HG03103 (cell line): Measurements from ENCODE around the gene CNPY2.
"Not testable (repeated sequence)": the region's sequence is repeated elsewhere in the genome, so short reads cannot be mapped to it uniquely, and the experiment has no call there.

Experiments
- ATAC-seq: cut with Tn5 transposase; IDR thresholded peaks from one replicate; pipeline ENCODE4 v1.9.1; 2021; ENCODE audit warnings: low read depth; ENCODE audit not compliant: unreplicated experiment

The CNPY2 gene

DNA sequence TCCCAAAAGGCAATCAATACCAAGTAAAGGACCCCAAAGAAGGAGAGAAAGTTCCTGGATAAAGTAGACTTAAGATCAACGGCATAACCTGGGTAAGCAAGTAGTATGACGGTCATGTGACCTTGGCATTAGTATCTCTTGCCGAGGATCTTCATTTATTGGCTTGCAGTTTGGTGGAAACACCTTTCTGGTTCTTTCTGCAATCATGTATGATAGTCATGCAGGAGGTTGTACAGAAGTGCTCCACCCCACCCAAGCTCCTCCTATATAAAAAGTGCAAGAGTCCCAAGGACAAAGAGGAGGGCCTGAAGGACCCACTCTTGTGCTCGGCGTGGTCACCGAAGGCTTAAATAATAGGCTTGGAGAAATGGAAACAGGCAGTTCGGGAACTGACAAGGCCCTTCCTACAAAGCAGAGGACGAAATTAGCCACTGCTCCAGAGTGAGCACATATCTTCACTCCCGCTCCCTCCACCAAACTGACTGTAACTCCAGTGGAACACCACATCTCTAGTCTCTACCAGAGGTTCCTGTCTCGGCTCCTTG is 16.4 kb downstream of the CNPY2 start:
- ATAC-seq, result no peak

DNA sequence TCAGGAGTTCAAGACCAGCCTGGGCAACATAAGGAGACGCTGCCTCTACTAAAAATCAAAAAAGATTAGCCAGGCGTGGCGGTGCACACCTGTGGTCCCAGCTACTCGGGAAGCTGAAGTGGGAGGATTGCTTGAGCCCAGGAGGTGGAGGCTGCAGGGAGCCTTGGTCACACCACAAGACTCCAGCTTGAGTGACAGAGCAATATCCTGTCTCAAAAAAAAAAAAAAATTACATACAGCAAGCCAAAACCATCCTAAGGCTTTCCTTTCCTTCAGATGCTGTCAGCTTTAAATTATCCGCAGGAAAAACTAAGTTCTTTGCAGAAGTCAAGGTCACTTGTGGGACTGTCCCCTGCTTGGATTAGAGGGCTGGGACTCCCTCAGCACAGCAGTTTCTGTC is 17.0 kb downstream of the CNPY2 start:
- ATAC-seq, result no peak

DNA sequence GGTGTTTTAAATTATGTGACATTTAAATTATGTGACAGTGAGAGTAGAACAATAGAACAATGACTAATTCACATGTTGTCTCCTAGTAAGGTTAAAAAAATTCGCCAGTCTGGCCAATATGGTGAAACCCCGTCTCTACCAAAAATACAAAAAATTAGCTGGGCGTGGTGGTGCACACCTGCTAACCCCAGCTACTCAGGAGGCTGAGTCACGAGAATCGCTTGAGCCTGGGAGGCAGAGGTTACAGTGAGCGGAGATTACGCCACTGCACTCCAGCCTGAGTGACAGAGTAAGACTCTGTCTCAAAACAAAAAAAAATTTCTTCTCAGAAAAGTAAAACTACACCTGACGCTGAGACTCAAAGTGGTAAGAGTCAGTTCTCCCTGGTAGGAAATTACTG is 18.4 kb downstream of the CNPY2 start:
- ATAC-seq, result no peak

DNA sequence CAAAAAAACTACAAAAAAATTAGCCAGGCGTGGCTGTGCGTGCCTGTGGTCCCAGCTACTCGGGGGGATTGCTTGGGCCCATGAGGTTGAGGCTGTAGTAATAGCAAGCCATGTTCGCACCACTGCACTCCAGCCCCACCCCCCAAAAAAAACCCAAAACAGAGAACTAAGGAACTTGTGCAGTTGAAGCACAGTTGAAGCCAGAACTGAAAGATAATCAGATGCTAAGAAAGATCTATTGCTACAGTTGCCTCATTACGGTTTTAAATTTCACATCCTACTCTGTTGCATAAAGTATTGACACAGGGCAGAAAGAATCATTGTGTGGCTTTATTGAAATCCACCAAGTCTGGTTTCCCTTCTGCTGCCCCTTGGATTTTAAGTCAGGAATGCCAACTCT is 19.5 kb downstream of the CNPY2 start:
- no peak for ATAC-seq

DNA sequence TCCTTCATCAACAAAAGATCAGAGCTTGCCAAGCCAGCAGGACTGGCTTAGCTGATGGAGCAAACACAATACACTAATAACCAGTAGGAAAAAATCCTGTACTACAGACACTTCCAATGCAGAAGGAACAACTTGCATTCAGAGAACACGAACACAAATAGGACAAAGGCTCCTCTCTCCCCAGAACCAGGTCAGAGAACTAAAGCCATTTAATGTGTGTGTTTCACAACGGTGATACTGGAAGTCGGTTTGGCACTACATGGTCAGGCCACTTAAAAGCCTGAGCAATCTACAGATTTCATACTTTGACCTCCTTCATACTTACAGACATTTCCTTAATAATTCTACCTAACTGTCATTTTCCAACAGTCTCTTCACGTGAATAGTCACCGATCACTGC is 22.0 kb downstream of the CNPY2 start:
- no peak for ATAC-seq

DNA sequence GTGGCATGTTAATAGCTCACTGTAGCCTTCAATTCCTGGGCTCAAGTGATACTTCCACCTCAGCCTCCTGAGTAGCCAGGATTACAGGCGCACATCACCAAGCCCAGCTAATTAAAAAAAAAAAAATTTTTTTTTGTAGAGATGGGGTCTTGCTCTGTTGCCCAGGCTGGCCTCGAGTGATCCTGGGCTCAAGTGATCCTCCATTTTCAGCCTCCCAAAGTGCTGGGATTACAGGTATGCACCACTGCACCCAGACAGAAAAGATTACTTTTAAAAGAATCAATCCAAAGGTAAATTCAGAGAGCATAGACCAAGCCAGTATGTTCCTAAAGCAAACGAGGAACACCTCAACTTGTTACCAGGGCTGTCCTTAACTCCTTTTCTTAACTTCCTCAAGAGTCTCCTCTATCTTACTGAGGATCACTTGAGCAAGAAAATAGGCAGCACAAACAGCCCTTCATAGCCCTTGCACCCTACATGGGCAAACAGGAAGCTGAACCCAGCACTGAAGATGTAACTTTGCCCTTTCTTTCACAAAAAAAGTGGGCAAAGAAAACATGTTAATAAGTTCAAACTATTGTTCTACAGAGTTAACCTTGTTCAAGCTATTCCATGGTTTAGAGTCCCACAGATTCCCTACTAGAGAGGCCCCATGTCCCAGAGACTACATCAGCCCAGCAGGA is 26.9 kb downstream of the CNPY2 start:
- ATAC-seq, result no peak

DNA sequence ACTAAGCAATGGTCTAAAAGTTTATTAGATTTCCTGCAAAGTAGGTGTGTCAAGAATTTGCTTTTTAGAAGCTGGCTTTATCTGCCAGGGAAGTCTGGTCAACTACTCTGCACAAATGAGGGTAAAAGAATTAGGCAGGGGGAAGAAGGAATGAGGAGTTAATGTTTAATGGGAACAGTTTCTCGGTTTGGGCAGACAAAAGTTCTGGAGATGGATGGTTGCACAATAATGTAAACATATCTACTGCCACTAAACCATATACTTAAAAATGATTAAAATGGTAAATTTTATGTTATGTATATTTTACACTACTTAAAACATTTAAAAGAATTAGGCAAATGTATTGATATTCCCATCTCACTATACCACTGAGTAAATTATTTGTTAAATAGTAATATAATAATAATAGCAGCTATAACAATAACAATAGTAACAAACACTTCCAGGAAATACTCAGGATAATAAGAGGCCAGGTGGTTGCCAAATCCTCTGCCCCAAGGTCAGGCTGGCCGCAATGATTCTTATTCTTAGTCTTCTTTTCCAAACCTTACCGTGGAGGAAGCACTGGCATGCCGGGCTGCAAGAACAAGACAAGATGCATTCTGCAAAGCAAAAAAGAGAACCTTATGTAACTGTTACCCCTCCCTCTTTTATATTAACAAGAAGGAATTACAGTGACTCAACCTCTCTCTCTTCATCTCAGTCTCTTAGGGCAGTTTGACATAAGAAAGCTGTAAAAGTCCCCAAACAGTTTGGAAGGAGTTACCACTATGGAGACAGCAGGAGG is 29.6 kb downstream of the CNPY2 start:
- no peak for ATAC-seq

DNA sequence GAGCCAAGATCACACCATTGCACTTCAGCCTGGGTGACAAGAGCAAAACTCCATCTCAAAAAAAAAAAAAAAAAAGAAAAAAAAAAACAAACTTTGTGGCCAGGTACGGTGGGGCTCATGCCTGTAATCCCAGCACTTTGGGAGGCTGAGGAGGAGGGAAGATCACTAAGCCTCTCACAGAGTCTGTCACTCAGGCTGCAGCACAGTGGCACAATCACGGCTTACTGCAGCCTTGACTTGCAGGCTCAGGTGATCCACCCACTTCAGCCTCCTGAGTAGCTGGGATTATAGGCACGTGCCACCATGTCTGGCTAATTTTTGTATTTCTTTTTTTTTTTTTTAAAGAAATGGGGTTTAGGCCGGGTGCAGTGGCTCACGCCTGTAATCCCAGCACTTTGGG is 31.5 kb downstream of the CNPY2 start:
- not testable (repeated sequence) for ATAC-seq

DNA sequence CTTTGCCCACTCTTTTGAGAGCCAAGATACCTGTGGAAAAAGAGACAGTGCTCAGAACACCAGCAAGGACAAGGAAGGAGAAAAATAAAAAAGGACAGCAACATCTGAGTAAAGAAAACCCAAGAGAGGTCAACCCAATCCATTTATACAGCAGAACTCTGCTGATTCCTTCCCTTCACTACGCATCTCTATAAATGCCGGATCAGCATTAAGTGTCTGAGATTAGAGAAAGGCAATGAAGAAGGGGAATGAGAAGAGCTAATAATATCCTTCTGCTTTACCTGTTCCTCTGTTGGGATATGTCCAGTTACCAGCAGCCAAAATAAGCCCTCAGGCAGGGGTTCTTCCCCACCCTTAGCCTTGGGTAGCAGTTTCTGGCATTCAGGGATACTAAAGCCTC is 33.2 kb downstream of the CNPY2 start:
- no peak for ATAC-seq

DNA sequence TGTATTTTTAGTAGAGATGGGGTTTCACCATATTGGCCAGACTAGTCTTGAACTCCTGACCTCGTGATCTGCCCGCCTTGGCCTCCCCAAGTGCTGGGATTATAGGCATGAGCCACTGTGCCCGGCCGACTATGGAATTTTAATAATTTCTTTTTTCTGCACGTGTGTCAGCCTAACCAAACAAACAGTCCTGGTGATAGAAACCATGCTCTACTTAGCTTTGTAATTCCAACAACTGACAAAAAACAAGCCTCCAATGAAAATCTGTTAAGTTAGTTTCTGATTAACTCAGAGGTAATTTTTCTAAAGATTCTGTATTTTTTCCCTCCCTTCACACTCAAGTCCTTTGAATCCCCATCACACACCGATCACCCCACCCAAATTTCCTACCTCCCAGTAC is 33.8 kb downstream of the CNPY2 start:
- ATAC-seq, result no peak

DNA sequence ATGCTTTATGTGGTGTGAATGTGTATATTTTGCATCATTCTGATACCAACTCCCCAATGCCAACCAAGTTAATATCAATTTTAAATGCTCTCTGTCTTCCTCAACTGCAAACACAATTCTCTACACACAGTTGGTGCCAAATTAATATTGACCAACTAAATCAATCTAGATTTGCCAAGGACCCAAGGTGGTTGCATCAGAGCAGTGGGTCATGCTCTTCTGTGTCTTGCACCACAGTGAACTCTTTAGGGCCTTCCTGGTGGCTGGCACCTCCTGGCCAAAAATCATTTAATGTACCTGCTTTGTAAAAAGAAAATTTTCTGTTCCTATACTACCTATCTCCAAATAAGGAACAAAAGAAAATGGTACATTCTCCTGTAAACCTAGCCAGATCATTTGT is 34.9 kb downstream of the CNPY2 start:
- ATAC-seq, result no peak

DNA sequence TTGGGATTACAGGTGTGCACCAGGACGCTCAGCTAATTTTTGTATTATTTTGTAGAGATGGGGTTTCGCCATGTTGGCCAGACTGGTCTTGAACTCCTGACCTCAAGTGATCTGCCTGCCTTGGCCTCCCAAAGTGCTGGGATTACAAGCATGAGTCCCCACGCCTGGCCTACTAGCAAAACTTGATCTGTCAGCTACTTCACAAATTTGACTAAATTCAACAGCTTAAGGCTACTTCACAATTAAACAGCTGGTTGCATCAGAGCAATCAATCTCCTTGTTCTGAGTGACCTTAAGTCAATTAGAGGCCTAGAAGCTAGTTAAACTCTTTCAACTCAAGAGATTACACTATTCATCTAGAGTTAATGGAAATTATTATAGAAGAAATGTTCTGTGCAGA is 36.9 kb downstream of the CNPY2 start:
- ATAC-seq, result no peak

DNA sequence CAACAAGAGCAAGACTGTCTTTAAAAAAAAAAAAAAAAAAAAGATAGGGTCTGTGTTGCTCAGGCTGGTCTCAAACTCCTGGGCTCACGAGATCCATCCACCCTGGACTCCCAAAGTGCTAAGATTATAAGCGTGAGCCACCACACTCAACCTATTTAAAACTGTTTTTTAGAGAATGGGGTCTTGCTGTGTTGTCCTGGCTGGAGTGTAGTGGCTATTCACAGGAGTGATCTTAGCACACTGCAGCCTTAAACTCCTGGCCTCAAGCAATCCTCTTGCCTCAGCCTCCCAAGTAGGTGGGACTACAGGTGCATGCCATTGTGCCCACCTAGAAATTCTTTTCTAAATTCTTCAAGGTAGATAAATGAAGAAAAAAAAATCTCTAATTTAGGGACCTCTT is 41.5 kb downstream of the CNPY2 start:
- no peak for ATAC-seq

DNA sequence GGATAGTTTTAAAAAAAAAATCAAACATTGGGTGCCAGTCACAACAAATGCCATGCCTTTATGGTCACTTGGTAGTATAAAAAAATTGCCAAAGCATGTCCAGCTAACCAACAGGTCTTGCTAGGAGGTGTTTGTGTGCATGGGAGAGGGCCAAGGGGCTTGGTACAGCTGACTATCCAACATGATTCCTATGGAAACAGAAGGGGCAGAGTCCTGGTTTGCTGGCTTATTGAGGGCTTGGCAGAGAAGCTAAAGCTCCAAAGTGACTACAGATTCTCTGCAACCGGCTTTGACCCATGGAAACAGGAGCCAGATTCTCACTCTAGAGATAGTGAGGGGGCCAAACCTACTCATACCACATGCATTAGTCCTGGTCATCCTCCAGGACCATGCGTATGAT is 43.3 kb downstream of the CNPY2 start:
- ATAC-seq, result not testable (repeated sequence)

DNA sequence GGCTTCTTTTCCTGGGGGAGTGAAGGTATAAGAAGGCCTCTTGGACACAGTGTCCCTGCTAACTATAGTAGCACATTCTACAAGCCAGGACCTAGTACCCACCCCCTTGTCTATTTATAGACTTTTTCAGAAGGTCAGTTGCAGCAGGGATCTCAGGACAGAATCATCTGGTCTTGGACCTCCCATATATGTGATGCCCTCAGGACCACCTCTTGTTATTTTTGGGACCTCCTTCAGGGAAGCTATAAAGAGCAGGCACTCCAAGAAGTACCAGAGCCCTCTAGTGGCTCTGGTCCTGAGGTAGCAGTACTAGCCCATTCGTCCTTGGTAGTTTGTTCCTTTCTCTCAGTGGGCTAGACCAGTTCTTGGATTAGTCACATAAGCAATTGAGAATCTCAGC is 44.8 kb downstream of the CNPY2 start:
- no peak for ATAC-seq

DNA sequence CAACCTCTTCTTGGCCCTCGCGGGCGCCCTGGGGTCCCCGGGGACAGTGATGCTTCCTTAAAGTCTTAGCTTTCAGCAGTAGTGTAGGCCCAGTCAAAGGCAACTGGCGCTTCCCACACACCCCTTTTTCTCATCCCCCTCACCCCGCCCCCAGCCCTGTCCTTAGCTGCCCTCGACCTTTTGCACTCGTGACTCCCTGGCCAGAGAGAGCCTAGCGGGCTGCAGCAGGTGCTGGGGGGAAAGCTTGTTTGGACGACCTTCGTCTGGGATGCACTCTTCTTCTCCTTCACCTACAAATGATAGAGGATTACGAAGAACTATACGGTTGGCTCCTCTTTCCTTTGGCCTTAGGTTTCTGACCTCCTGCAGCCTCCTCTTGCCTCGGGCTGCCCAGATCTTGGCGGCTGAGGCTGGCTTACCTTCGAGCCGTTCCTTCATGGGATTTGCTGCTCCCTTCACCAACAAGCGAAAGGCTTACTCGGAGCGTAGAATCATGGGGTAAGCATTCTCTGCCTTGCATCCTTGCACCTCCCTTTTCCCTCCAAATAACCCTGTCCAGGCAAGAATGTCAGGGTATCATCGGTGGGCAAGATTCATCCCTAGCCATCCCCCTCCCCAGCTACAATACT is 48.2 kb downstream of the CNPY2 start:
- peak; percentile 12 for ATAC-seq

DNA sequence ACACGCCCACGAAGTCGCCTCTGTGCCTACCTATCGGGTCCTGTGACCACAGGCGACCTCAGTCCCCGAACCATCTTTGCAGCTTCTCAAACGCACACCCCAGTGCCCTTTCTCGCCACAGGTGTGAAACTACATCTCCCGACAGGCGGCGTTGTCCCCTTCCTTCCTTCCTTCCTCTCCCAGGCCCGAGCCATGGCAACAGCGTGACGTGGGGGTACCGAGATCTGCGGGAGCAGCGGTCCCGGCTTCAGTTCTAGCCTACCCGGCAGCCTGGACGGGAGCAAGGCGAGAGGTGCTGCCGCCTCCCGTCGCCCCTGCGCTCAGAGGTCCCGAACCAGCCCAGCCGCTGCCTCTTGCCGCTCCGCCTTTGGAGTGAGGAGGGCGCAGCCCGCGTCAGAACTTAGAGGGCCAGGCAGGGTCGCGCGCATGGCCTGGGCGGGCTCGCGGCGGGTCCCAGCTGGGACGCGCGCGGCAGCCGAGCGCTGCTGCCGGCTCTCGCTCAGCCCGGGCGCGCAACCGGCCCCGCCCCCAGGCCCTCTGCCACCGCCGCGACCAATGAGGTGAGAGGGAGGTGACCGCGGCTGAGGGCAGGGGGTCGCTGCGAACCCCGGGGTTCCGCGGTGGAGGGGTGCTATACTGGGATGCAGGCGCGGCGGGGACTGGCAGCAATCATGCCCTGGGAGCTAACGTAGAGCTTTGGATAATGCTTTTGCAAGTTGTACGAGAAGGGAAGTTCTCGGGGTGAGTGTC is 48.9 kb downstream of the CNPY2 start, which contains the start of gene COQ10A:
Gene COQ10A (plus strand): TSS at position 250 of the 750 bp plus-strand sequence. CDS start 177 bp downstream, at position 427.
- ATAC-seq, result peak; percentile 77

DNA sequence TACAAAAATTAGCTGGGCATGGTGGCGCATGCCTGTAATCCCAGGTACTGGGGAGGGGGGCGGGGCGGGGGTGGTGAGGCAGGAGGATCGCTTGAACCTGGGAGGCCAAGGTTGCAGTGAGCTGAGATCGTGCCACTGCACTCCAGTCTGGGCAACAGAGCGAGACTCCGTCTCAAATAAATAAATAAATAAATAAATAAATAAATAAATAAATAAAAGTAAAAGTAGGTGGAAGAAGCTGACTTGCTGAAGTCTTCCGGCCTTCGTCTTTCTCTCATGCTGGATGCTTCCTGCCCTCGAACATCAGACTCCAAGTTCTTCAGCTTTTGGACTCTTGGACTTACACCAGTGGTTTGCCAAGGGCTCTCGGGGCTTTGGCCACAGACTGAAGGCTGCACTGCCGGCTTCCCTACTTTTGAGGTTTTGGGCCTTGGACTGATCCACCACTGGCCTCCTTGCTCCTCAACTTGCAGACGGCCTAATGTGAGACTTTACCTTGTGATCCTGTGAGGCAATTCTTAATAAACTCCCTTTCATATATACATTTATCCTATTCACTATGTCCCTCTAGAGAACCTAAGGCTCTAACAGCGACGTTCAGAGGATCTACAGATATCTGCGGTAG is 49.6 kb downstream of the CNPY2 start:
- ATAC-seq, result not testable (repeated sequence)

DNA sequence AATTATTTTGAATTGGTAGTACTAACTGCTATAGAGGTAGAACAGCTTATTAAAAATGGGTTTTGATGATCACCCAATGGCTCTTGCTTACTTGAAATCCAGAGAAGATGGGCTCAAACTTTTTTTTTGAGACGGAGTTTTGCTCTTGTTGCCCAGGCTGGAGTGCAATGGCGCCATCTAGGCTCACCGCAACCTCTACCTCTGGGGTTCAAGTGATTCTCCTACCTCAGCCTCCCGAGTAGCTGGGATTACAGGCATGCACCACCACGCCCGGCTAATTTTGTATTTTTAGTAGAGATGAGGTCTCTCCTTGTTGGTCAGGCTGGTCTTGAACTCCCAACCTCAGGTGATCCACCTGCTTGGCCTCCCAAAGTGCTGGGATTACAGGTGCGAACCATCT is 52.8 kb downstream of the CNPY2 start:
- ATAC-seq, result not testable (repeated sequence)

DNA sequence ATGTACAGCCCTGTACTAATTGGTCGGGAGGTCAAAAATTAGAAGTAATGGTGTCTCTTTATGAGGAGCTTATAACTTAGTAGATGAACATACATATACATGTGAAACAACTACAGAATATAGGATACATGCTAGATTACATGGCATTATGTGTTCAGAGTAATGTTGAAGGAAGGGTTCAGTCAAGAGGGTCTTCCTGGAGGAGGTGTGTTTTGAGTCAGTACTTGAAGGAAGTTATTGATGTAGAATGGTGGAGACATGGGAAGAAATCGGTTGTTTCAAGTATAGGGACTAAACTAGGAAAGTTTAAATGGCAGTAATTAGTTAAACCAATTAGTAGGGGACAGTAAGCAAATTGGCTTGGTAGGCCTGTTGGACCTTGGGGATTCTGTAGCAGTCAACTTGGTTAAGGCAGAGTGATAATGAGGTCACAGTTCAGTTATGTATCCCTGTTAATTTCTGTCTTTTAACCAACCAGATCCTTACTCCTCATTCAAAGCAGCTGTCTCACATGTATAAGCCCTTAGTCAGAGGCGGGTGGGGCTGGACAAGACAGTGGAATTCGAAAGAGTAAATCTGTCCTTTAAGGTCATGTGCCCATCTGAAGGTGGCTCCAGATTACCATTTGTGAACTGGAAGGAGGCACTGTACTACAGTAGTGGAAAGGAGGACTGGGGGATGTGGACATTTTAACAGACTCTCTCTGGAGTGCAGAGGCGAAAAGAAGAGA is 54.1 kb downstream of the CNPY2 start:
- no peak for ATAC-seq
